Activated CD4-positive, alpha-beta T cell treated with anti-CD3 and anti-CD28 coated beads for 36 hours (primary cell): ENCODE data around the gene SF3B6. TPM values are rescaled to one million over a fixed set of nuclear protein-coding genes. Genes with fewer than 3 reads are reported as not detected.

Experiments used
- ATAC-seq: fragments of 200-7000 bp; cut with Tn5 transposase; one replicate; pipeline ENCODE4 v1.10.0; 2021; ENCODE audit warnings: mild to moderate bottlenecking, moderate library complexity
- CTCF ChIA-PET: fragments of 350-600 bp; sonication (Branson Sonifier 250); formaldehyde crosslinking; loops from one replicate; lab custom pipeline; 2021; ENCODE audit warnings: antibody characterized with exemption; lab: Charles Lee
- POLR2A ChIA-PET: fragments of 350-600 bp; sonication (Branson Sonifier 250); formaldehyde crosslinking; loops from one replicate; lab custom pipeline; 2021; ENCODE audit warnings: antibody characterized with exemption, inconsistent platforms; lab: Charles Lee
- DNase-seq: peaks from one replicate; pipeline ENCODE4 v3.0.0-alpha.2; 2020
- H3K27ac Mint-ChIP-seq: one replicate; pipeline ENCODE4 v1.8.0; 2021; ENCODE audit warnings: mixed read lengths
- H3K27me3 Mint-ChIP-seq: one replicate; pipeline ENCODE4 v1.8.0; 2021; ENCODE audit warnings: mixed read lengths
- H3K36me3 Mint-ChIP-seq: one replicate; pipeline ENCODE4 v1.8.0; 2021; ENCODE audit warnings: low read depth, mixed read lengths
- H3K4me1 Mint-ChIP-seq: one replicate; pipeline ENCODE4 v1.8.0; 2021; ENCODE audit warnings: mixed read lengths
- H3K4me3 Mint-ChIP-seq: one replicate; pipeline ENCODE4 v1.8.0; 2021; ENCODE audit warnings: mild to moderate bottlenecking, moderate library complexity, mixed read lengths
- H3K9me3 Mint-ChIP-seq: one replicate; pipeline ENCODE4 v1.8.0; 2021; ENCODE audit warnings: low read depth, mixed read lengths
- intact Hi-C, 2 experiments: fragments of 100-400 bp; cut with DNase I in 1 of 2; cut with micrococcal nuclease in 1 of 2; formaldehyde crosslinking; loops; one replicate each; pipeline versions ENCODE4 v1.14.2 to v1.15.1; 2022 to 2024; cut with DNase I, micrococcal nuclease
- total RNA-seq, 2 experiments: library from RNA; stranded (reverse); gene quantifications; one replicate each; pipeline ENCODE4 v1.2.3, GENCODE V29; 2021

SF3B6 gene
- total RNA-seq, 2 experiments from 2014 or later = 128 to 143 TPM

DNA sequence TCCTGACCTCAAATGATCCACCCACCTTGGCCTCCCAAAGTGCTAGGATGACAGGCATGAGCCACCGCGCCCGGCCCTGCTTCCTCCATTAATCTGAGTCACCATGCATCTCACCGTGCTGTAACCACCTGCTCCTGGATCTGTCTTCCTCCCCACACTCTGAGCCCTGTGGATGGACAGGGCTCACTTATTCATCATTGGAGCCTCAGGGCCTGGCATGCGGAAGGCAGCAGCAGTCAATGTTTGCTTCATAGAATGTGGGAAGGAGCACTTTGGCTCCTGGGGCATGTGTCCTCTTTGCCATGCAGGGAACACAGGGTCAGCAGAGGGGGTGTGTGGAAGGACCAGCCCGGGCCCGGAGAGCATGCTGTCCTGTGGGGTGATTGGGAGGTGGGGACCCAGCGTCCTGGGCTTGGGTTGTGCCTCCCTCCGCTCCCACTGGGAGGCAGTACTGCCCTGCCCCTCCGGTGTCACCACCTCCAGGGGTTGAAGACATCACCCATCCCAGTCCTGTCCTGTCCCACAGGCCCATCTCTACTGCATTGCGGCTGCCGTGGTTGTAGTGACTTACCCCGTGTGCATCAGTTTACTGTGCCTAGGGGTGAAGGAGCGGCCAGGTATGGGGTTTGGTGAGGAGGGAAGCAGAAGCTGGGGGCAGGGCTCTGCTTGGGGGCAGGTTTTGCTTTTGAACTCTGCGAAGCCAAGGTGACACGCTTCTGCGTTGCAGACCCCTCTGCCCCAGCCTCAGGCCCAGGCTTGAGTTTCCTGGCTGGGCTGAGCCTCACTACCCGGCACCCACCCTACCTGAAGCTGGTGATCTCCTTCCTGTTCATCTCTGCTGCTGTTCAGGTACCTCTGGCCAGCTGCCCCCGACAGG, 54.8 kb downstream of the SF3B6 start:
- no peaks in the 10 kb centered on the region for H3K27me3 Mint-ChIP-seq
- intact Hi-C loops = loop anchor here in 1 of 2 experiments (1.0 kb wide), 2 partner anchors 63 to 143 kb away; partner anchors contain the start of gene TP53I3
- POLR2A ChIA-PET = no interaction called here
- peak; percentile 81 for ATAC-seq
- H3K4me1 Mint-ChIP-seq = no peaks in the 10 kb centered on the region
- no peak overlapping the region for H3K27ac Mint-ChIP-seq
- H3K9me3 Mint-ChIP-seq = no peaks in the 10 kb centered on the region
- no peak overlapping the region for H3K4me3 Mint-ChIP-seq
- CTCF ChIA-PET = interaction anchor here (0.7 to 0.9 kb wide), 3 partner anchors 137 to 983 kb away, joined by 3 read pairs; no protein-coding TSS in a partner anchor
- H3K36me3 Mint-ChIP-seq = peaks cover 7% of the 10 kb centered on the region
- DNase-seq = peak; percentile 53

DNA sequence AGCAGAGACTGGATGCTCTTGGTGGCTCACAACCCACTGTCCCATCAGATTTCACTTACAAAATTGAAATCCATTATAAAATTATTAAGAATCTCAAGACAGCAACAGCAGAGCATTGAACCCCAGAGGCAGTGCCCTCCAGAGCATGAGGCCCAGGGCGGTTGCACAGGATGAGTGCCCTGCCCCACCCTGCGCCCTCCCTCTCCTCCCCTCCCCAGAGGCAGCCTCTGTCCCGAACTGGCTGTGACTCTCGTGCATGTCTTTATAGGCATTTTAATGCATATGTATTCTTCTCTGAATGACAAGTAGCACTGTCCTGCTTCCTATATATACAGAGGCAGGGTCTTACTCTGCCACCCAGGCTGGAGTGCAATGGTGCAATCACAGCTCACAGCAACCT, 55.9 kb downstream of the SF3B6 start:
- Mint-ChIP-seq H3K4me1 (no peaks in the 10 kb centered on the region), H3K36me3 (peaks cover 7% of the 10 kb centered on the region), H3K9me3 (no peaks in the 10 kb centered on the region), H3K4me3 (no peak overlapping the region), H3K27ac (no peak overlapping the region), H3K27me3 (no peaks in the 10 kb centered on the region)
- DNase-seq (no peak), ATAC-seq (no peak)
- ChIA-PET CTCF (interaction anchor here (0.6 to 0.9 kb wide), 3 partner anchors 138 to 360 kb away, joined by 3 read pairs; no protein-coding TSS in a partner anchor), POLR2A (no interaction called here)
- intact Hi-C loops = no loop called here

DNA sequence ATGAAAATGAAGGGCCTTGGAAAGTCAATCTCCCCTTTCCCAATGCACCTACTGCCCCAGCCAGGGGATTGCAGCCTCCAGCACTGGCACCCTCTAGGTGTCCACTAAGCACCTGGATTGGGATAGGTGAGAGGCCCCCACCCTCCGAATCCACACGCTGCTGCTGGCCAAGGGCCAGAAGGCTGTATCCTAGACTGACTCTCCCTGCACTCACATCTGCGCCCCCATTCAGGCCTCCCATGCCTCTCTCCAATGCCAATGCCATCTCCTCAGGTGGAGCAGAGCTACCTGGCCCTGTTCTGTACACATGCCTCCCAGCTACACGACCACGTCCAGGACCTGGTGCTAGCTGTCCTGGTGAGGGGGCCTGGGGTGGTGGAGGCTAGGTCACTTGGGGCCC, 56.4 kb downstream of the SF3B6 start:
- Mint-ChIP-seq H3K36me3 (peaks cover 7% of the 10 kb centered on the region), H3K27me3 (no peaks in the 10 kb centered on the region), H3K4me3 (no peak overlapping the region), H3K27ac (no peak overlapping the region), H3K4me1 (no peaks in the 10 kb centered on the region), H3K9me3 (no peaks in the 10 kb centered on the region)
- ATAC-seq (no peak), DNase-seq (no peak)
- ChIA-PET POLR2A (no interaction called here), CTCF (no interaction called here)
- intact Hi-C loops = no loop called here

DNA sequence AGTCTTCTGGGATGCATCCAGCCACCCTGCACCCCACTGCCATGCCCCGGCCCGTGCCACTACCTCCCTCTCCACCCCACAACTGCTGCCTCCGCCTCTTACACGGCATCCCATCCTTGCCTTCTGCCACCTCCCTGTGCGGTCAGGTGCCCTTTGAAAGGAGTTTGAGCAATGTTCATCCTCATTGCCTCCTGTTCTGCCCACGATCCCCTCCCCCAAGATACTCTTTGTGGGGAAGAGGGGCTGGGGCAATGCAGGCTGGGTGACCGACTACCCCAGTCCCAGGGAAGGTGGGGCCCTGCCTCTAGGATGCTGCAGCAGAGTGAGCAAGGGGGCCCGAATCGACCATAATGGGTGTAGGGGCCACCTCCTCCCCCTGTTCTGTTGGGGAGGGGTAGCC, 57.9 kb downstream of the SF3B6 start:
- H3K27me3 Mint-ChIP-seq = peaks cover 3% of the 10 kb centered on the region
- peaks cover 4% of the 10 kb centered on the region for H3K36me3 Mint-ChIP-seq
- POLR2A ChIA-PET = no interaction called here
- CTCF ChIA-PET = no interaction called here
- no peak overlapping the region for H3K4me3 Mint-ChIP-seq
- intact Hi-C loops = no loop called here
- no peak for ATAC-seq
- no peak for DNase-seq
- no peaks in the 10 kb centered on the region for H3K4me1 Mint-ChIP-seq
- no peaks in the 10 kb centered on the region for H3K9me3 Mint-ChIP-seq
- no peak overlapping the region for H3K27ac Mint-ChIP-seq

DNA sequence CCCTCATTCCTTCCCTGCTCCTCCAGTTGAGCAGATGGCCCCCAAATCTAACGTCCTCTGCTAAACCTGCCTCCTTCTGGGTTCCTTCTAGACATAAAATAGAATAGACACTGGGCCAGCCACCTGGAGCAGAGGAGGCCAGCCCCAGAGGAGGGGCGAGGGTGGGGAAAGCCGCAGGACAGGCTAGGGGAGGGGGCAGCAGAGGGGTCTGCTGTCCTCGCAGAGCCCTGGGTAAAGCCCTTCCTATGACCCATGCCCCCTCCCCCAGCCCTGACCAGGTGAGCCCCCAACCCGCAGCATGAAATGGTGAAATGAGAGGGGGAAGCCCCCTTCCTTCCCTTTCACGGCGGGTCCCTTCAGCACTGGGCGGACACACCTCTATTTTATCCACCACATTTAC, 58.4 kb downstream of the SF3B6 start:
- H3K4me1 Mint-ChIP-seq = no peaks in the 10 kb centered on the region
- no peak for ATAC-seq

More for the DNA sequence above, 58.4 kb downstream of the SF3B6 start:
- Mint-ChIP-seq H3K4me3 (no peak overlapping the region), H3K9me3 (no peaks in the 10 kb centered on the region), H3K36me3 (peaks cover 2% of the 10 kb centered on the region), H3K27ac (no peak overlapping the region), H3K27me3 (peaks cover 3% of the 10 kb centered on the region)
- CTCF ChIA-PET = no interaction called here
- DNase-seq = no peak
- intact Hi-C loops = no loop called here
- POLR2A ChIA-PET = no interaction called here

Other genes starting within 250 kb of the SF3B6 start
- gene ATAD2B, start 149.2 kb downstream of the SF3B6 start, total RNA-seq = 10 to 100 TPM; 10.9 to 12.7 TPM
- gene UBXN2A, start 135.9 kb downstream of the SF3B6 start, total RNA-seq = 10 to 100 TPM in 1 of 2 experiments, 1 to 10 TPM in 1; 9.1 to 10.5 TPM
- gene MFSD2B, start 66.2 kb downstream of the SF3B6 start, total RNA-seq = not detected
- gene WDCP, start 28.9 kb downstream of the SF3B6 start, total RNA-seq = 10 to 100 TPM; 13.2 to 21.5 TPM
- gene FKBP1B, start 26.6 kb downstream of the SF3B6 start, total RNA-seq = 1 to 10 TPM; 1.4 to 1.7 TPM
- 1 to 10 TPM; 1.0 to 1.2 TPM for gene TP53I3, start 8.5 kb upstream of the SF3B6 start, total RNA-seq
- under 1 TPM in 1 of 2 experiments, not detected in 1; 0.30 TPM for gene PFN4, start 47.0 kb upstream of the SF3B6 start, total RNA-seq
- 10 to 100 TPM in 1 of 2 experiments, 1 to 10 TPM in 1; 5.2 to 10.5 TPM for gene FAM228B, start 47.1 kb upstream of the SF3B6 start, total RNA-seq
- under 1 TPM; 0.16 to 0.28 TPM for gene FAM228A, start 98.7 kb upstream of the SF3B6 start, total RNA-seq